SK-N-SH treated with all-trans-retinoic acid at 6 μM for 48 hours (cell line): ENCODE data around the gene SLC4A5.

ENCODE experiments used
- ESRRG ChIP-seq: fragments of 250-450 bp; sonication (Bioruptor Pico); IDR thresholded peaks from 2 replicates; pipeline ENCODE4 v1.6.1; 2021; ENCODE audit warnings: mild to moderate bottlenecking
- POU6F1 ChIP-seq: fragments of 250-450 bp; sonication (Bioruptor Pico); IDR thresholded peaks from 2 replicates; pipeline ENCODE4 v1.8.0; 2021; ENCODE audit warnings: low read depth, mild to moderate bottlenecking, moderate library complexity, borderline replicate concordance
- SNAI2 ChIP-seq: fragments of 250-450 bp; sonication (Bioruptor Pico); IDR thresholded peaks from 2 replicates; pipeline ENCODE4 v1.5.0; 2020; ENCODE audit warnings: mild to moderate bottlenecking, moderate library complexity
- ZC3H10 ChIP-seq: fragments of 250-450 bp; sonication (Bioruptor Pico); IDR thresholded peaks from 2 replicates; pipeline ENCODE4 v1.5.1; 2021; ENCODE audit warnings: mild to moderate bottlenecking, moderate library complexity
- ZFP3 ChIP-seq: fragments of 250-450 bp; sonication (Bioruptor Pico); IDR thresholded peaks from 2 replicates; pipeline ENCODE4 v1.5.0; 2020; ENCODE audit warnings: mild to moderate bottlenecking, moderate library complexity

GRCh38 chr2:74290466-74291217, 52.6 kb downstream of the SLC4A5 start:
- TF ChIP-seq ZC3H10, result no peak
- no peak for TF ChIP-seq POU6F1 (CRISPR knock-in tag)
- TF ChIP-seq ESRRG (CRISPR knock-in tag), result no peak
- no peak for TF ChIP-seq ZFP3 (CRISPR knock-in tag)
- TF ChIP-seq SNAI2 (CRISPR knock-in tag), result no peak
